Ishikawa (cell line): ENCODE data around the gene MRPL49.

Source experiments
- CREB1 ChIP-seq: IDR thresholded peaks from 2 replicates; pipeline ENCODE4 v1.6.1; 2012; ENCODE audit warnings: low read depth
- FOXM1 ChIP-seq: IDR thresholded peaks from 2 replicates; pipeline ENCODE4 v1.6.1; 2012; ENCODE audit warnings: low read depth, borderline replicate concordance
- RAD21 ChIP-seq: IDR thresholded peaks from 2 replicates; pipeline ENCODE4 v1.6.1; 2012; ENCODE audit warnings: low read depth
- TAF1 ChIP-seq: IDR thresholded peaks from 2 replicates; pipeline ENCODE4 v1.6.1; 2012; ENCODE audit warnings: low read depth, mild to moderate bottlenecking
- TCF12 ChIP-seq: IDR thresholded peaks from 2 replicates; pipeline ENCODE4 v1.6.1; 2012; ENCODE audit warnings: low read depth
- YY1 ChIP-seq: IDR thresholded peaks from 2 replicates; pipeline ENCODE4 v1.6.1; 2012; ENCODE audit warnings: low read depth
- TF ChIP-seq, protein P1 (sequence below): IDR thresholded peaks from 2 replicates; pipeline ENCODE4 v1.6.1; 2012; ENCODE audit warnings: low read depth, mild to moderate bottlenecking

DNA sequence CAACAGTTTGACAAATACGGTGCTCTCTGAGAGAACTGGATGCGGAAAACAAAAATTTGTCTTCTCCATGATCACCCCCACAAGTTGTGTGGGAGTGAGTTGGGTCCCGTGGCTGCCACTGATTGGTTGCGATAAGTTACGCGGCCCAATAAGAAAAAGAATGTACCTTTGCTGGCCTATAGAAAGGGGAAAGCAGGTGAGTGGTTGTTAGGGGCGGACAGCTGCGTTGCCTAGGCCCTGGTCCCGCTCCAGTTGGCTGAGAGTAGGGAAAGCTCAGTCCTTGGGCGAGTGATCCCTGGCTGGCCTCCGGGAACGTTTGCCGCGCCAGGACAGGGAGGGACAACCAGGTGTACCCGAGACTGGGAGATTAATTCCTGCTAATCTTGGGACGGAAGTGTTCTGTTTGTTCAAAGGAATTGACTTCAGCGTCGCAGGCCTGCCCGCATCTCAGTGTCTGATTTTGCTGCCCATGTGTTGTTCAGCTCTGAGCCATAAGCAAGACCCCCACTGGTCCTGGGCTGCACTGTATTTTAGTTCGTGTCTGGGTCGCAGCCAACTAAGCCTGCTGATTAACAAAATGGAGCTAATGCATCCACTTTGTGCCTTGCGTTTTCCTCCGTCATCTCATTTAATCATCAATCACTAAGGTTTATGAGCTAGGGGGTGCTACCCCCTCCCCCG lies 13.0 kb downstream of the MRPL49 start:
- no peak for TF ChIP-seq FOXM1
- no peak for TF ChIP-seq YY1
- peak; percentile 69; the same call in 1 of the 2 replicates for TF ChIP-seq TAF1
- no peak for TF ChIP-seq RAD21
- TF ChIP-seq CREB1, result no peak
- TF ChIP-seq, protein P1, sequence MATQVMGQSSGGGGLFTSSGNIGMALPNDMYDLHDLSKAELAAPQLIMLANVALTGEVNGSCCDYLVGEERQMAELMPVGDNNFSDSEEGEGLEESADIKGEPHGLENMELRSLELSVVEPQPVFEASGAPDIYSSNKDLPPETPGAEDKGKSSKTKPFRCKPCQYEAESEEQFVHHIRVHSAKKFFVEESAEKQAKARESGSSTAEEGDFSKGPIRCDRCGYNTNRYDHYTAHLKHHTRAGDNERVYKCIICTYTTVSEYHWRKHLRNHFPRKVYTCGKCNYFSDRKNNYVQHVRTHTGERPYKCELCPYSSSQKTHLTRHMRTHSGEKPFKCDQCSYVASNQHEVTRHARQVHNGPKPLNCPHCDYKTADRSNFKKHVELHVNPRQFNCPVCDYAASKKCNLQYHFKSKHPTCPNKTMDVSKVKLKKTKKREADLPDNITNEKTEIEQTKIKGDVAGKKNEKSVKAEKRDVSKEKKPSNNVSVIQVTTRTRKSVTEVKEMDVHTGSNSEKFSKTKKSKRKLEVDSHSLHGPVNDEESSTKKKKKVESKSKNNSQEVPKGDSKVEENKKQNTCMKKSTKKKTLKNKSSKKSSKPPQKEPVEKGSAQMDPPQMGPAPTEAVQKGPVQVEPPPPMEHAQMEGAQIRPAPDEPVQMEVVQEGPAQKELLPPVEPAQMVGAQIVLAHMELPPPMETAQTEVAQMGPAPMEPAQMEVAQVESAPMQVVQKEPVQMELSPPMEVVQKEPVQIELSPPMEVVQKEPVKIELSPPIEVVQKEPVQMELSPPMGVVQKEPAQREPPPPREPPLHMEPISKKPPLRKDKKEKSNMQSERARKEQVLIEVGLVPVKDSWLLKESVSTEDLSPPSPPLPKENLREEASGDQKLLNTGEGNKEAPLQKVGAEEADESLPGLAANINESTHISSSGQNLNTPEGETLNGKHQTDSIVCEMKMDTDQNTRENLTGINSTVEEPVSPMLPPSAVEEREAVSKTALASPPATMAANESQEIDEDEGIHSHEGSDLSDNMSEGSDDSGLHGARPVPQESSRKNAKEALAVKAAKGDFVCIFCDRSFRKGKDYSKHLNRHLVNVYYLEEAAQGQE, result no peak
- TF ChIP-seq TCF12, result no peak
